Stimulated activated CD4-positive, alpha-beta T cell treated with anti-CD3 and anti-CD28 coated beads, Interleukin-1b, Interleukin-23, amount 100 ng/mL, for 4 hours (primary cell): ENCODE measurements around the gene POLR3K.

Experiments
- DNase-seq, 2 donors: peaks; one replicate each; pipeline ENCODE4 v3.0.0-alpha.2; 2020; ENCODE audit warnings: low read depth in 2 of 2

Gene POLR3K

GRCh38 chr16:78444-79150 lies 25.2 kb upstream of the POLR3K start:
- no peak for DNase-seq

GRCh38 chr16:77807-78443 lies 24.5 kb upstream of the POLR3K start, which contains the start of gene MPG:
Gene MPG, plus strand, starts transcription at chr16:78225. Its CDS starts 85 bp downstream, at chr16:78310.
- DNase-seq: peak; percentile 77 to 86

- peak in 1 of 2 donors; percentile 33 for DNase-seq
Observed at GRCh38 chr16:77273-77806, 23.9 kb upstream of the POLR3K start.

- DNase-seq: no peak
Observed at GRCh38 chr16:76535-77272, 23.3 kb upstream of the POLR3K start.

GRCh38 chr16:75580-76501 lies 22.4 kb upstream of the POLR3K start:
- no peak for DNase-seq

- no peak for DNase-seq
Observed at GRCh38 chr16:74747-75334, 21.4 kb upstream of the POLR3K start.

- DNase-seq: no peak
Observed at GRCh38 chr16:74051-74746, 20.8 kb upstream of the POLR3K start.

GRCh38 chr16:72561-73548 lies 19.4 kb upstream of the POLR3K start, which contains the start of gene RHBDF1:
Gene RHBDF1, minus strand, starts transcription at chr16:72631. Its CDS starts 7,616 bp downstream, at chr16:65015.
- no peak for DNase-seq

GRCh38 chr16:71540-72401 lies 18.4 kb upstream of the POLR3K start:
- no peak for DNase-seq

GRCh38 chr16:71210-71539 lies 17.8 kb upstream of the POLR3K start:
- DNase-seq: no peak

GRCh38 chr16:69181-69580 lies 15.8 kb upstream of the POLR3K start:
- no peak for DNase-seq

- DNase-seq: no peak
Observed at GRCh38 chr16:67884-68789, 14.7 kb upstream of the POLR3K start.

GRCh38 chr16:67183-67791 lies 13.9 kb upstream of the POLR3K start:
- no peak for DNase-seq

- no peak for DNase-seq
Observed at GRCh38 chr16:66309-67182, 13.1 kb upstream of the POLR3K start.

GRCh38 chr16:65745-66144 lies 12.3 kb upstream of the POLR3K start:
- peak; percentile 80 to 81 for DNase-seq

- no peak for DNase-seq
Observed at GRCh38 chr16:64914-65255, 11.5 kb upstream of the POLR3K start.
